Endothelial cell of umbilical vein (primary cell): Measurements from ENCODE around the gene MGST3. TPM values are rescaled to one million over a fixed set of nuclear protein-coding genes. Genes with fewer than 3 reads are reported as not detected.

ENCODE experiments used
- BruUV-seq: library from RNA; stranded (reverse); fragments of 400-500 nt; replicated peaks from 2 replicates; lab custom pipeline; 2021; lab: Mats Ljungman, UMichigan
- CTCF ChIA-PET: fragments of 300-600, 350-600 bp; sonication (Branson Sonifier 250); formaldehyde crosslinking; loops from one replicate; lab custom pipeline; 2021; ENCODE audit warnings: antibody characterized with exemption, inconsistent platforms; lab: Charles Lee
- POLR2A ChIA-PET: fragments of 300-600, 350-600 bp; sonication (Branson Sonifier 250); formaldehyde crosslinking; loops from one replicate; lab custom pipeline; 2021; ENCODE audit warnings: antibody characterized with exemption, inconsistent platforms; lab: Charles Lee
- DNase-seq: peaks from one replicate; pipeline ENCODE4 v3.0.0-alpha.2; 2011; ENCODE audit warnings: low read depth, low spot score
- FAIRE-seq: peaks from 2 replicates; lab custom pipeline; 2011; peaks lifted over from hg19 to GRCh38; lab: Jason Lieb, UNC
- H2AFZ ChIP-seq: 2 replicates; pipeline ENCODE4 v1.6.0; 2012; ENCODE audit warnings: low read depth, low read length, control low read depth, inconsistent platforms
- H3K27ac ChIP-seq: 2 replicates; pipeline ENCODE4 v1.5.1; 2011; ENCODE audit warnings: low read depth, mild to moderate bottlenecking, control low read depth, low read length, moderate library complexity; ENCODE audit not compliant: insufficient read depth
- H3K27me3 ChIP-seq, 2 experiments: 2 replicates each; pipeline versions ENCODE4 v1.6.0 to v1.6.1; 2011; ENCODE audit warnings: low read length in 2 of 2, mixed read lengths in 1 of 2; ENCODE audit not compliant: control insufficient read depth in 2 of 2, insufficient read depth in 2 of 2
- H3K36me3 ChIP-seq, 2 experiments: 2 replicates in 1 of 2; 3 replicates in 1 of 2; pipeline ENCODE4 v1.5.1; 2011; ENCODE audit warnings: low read length in 2 of 2, mild to moderate bottlenecking in 1 of 2, moderate library complexity in 1 of 2; ENCODE audit not compliant: control insufficient read depth in 2 of 2, insufficient read depth in 2 of 2; ENCODE audit errors: extremely low read depth in 1 of 2
- H3K4me1 ChIP-seq: 3 replicates; pipeline ENCODE4 v1.5.1; 2011; ENCODE audit warnings: mild to moderate bottlenecking, low read length; ENCODE audit not compliant: control insufficient read depth, insufficient read depth; ENCODE audit errors: extremely low read depth
- H3K4me2 ChIP-seq: 2 replicates; pipeline ENCODE4 v1.6.1; 2011; ENCODE audit warnings: low read length, control low read depth, mixed read lengths; ENCODE audit not compliant: insufficient read depth
- H3K4me3 ChIP-seq, 3 experiments: fragments of 200-600 bp in 1 of 3; sonication (generic), shearing (Covaris generic) in 1 of 3; replicated peaks in 1 of 3; 2 replicates each; pipeline ENCODE4 v1.5.1; 2011 to 2016; ENCODE audit warnings: control low read depth in 3 of 3, low read length in 3 of 3, mild to moderate bottlenecking in 2 of 3, inconsistent platforms in 1 of 3, low read depth in 1 of 3, moderate library complexity in 1 of 3; ENCODE audit not compliant: insufficient read depth in 1 of 3
- H3K79me2 ChIP-seq: 2 replicates; pipeline ENCODE4 v1.6.0; 2012; ENCODE audit warnings: low read length, inconsistent platforms; ENCODE audit not compliant: control insufficient read depth, insufficient read depth
- H3K9ac ChIP-seq: replicated peaks from 2 replicates; pipeline ENCODE3; 2011; ENCODE audit warnings: low read length, control low read depth; ENCODE audit not compliant: insufficient read depth; ENCODE audit errors: extremely low read depth
- H3K9me1 ChIP-seq: replicated peaks from 3 replicates; pipeline ENCODE4 v1.6.0; 2011; ENCODE audit warnings: mild to moderate bottlenecking, low read length; ENCODE audit not compliant: control insufficient read depth, insufficient read depth; ENCODE audit errors: extremely low read depth
- H3K9me3 ChIP-seq: replicated peaks from 2 replicates; pipeline ENCODE4 v1.5.1; 2012; ENCODE audit warnings: low read length, inconsistent platforms; ENCODE audit not compliant: control insufficient read depth, insufficient read depth
- H4K20me1 ChIP-seq: replicated peaks from 2 replicates; pipeline ENCODE3; 2011; ENCODE audit warnings: mild to moderate bottlenecking, low read length; ENCODE audit not compliant: control insufficient read depth, insufficient read depth; ENCODE audit errors: extremely low read depth
- EZH2 ChIP-seq: IDR thresholded peaks from 2 replicates; pipeline ENCODE4 v1.6.1; 2012; ENCODE audit warnings: borderline replicate concordance, low read depth, mild to moderate bottlenecking, moderate library complexity, low read length, inconsistent platforms; ENCODE audit not compliant: severe bottlenecking
- FOS ChIP-seq: IDR thresholded peaks from 2 replicates; pipeline ENCODE4 v1.6.1; 2011; ENCODE audit warnings: mild to moderate bottlenecking, low read length, moderate library complexity, borderline replicate concordance; ENCODE audit not compliant: insufficient read depth
- GATA2 ChIP-seq: IDR thresholded peaks from 2 replicates; pipeline ENCODE4 v1.7.0; 2011; ENCODE audit warnings: low read depth, mild to moderate bottlenecking, moderate library complexity, mixed read lengths, low read length; ENCODE audit not compliant: insufficient read length, insufficient read depth
- JUN ChIP-seq: IDR thresholded peaks from 2 replicates; pipeline ENCODE4 v1.6.1; 2011; ENCODE audit warnings: borderline replicate concordance, low read depth; ENCODE audit not compliant: insufficient read length, insufficient read depth
- MYC ChIP-seq: IDR thresholded peaks from one replicate; pipeline ENCODE4 v1.6.1; 2011; ENCODE audit warnings: mild to moderate bottlenecking, low read depth, low read length
- POLR2A ChIP-seq: IDR thresholded peaks from 2 replicates; pipeline ENCODE4 v1.6.1; 2012; ENCODE audit warnings: low read depth, mild to moderate bottlenecking, control low read depth, low read length
- POLR2AphosphoS5 ChIP-seq: IDR thresholded peaks from 2 replicates; pipeline ENCODE4 v1.6.1; 2012; ENCODE audit warnings: low read depth, mild to moderate bottlenecking, control low read depth, low read length, moderate library complexity; ENCODE audit not compliant: insufficient read depth
- dilution Hi-C: fragments of 300-500 bp; cut with MboI; formaldehyde crosslinking; loops from one replicate; pipeline ENCODE4 v1.15.0; 2019; ENCODE audit warnings: low sequenced_read_pairs; ENCODE audit not compliant: extremely low pct_ligation_motif_present
- intact Hi-C: fragments of 100-400 bp; cut with micrococcal nuclease; formaldehyde crosslinking; loops from one replicate; pipeline ENCODE4 v1.10.0; 2022
- polyA plus RNA-seq, 4 experiments: library from polyadenylated mRNA; depleted of rRNA in 3 of 4; stranded (reverse) in 3 of 4; unstranded in 1 of 4; fragments of >200 nt; gene quantifications; 2 replicates each; pipeline versions ENCODE4 v1.2.1 to v1.2.3, GENCODE V29; 2011 to 2012; ENCODE audit warnings: missing spikeins in 1 of 4
- total RNA-seq: library from RNA; stranded (reverse); gene quantifications from 2 replicates; pipeline ENCODE4 v1.2.3, GENCODE V29; 2021
- TF ChIP-seq, protein P1 (sequence below), 2 donors: IDR thresholded peaks; 1 replicate in 1 of 2; 2 replicates in 1 of 2; pipeline ENCODE4 v1.5.1; 2011; ENCODE audit warnings: low read length in 2 of 2, mild to moderate bottlenecking in 2 of 2, moderate library complexity in 2 of 2, control low read depth in 1 of 2, inconsistent platforms in 1 of 2, low read depth in 1 of 2; ENCODE audit not compliant: insufficient read depth in 1 of 2; ENCODE audit errors: extremely low read depth in 1 of 2
- TF ChIP-seq, protein P2 (sequence below): IDR thresholded peaks from 2 replicates; pipeline ENCODE4 v1.6.1; 2011; ENCODE audit not compliant: insufficient read depth, insufficient read length

MGST3 gene
- total and polyA plus RNA-seq, 2 donors (not counting 3 experiments of a cell fraction or from before 2014, with no cell fraction given) = 164 to 288 TPM

DNA sequence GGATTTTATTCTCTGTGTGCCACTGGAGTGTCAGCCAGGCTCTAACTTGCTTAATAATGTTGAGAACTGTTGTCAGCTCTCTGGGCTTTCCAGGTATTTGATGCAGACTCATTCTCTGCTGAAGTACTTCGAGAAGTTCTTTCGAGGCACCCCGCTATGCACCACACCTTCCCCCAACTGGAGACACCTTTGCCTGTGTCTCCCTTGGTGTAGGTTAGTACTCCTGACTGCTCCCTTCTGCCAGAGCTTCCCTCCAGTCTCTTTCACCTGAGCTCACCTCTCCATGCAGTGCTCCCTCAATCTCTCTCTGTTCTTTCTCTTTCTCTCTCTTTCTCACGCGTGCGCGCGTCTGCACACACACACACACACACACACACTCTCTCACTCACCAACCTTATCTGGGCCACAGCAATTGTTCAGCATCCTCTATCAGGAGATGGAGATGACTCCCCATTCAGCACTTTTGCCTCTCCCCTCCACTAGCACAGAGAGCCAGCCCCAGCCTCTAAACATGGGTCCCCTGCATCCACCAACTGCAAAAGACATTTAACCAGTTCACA, 14.0 kb upstream of the MGST3 start:
- Histone ChIP-seq H3K27ac (no peak overlapping the region), H4K20me1 (no peaks in the 10 kb centered on the region), H3K9ac (no peak overlapping the region), H3K4me3 (no peak overlapping the region), H3K4me1 (no peaks in the 10 kb centered on the region), H3K9me1 (no peaks in the 10 kb centered on the region), H3K9me3 (no peaks in the 10 kb centered on the region), H3K79me2 (no peaks in the 10 kb centered on the region), H3K27me3 (peaks cover 11 to 33% of the 10 kb centered on the region in 2 experiments), H2AFZ (no peak overlapping the region), H3K4me2 (no peak overlapping the region), H3K36me3 (no peaks in the 10 kb centered on the region)
- DNase-seq (no peak), FAIRE-seq (no peak)
- intact Hi-C loops (no loop called here), dilution Hi-C loops (no loop called here)
- BruUV-seq = no TSS peak
- TF ChIP-seq, protein P1, sequence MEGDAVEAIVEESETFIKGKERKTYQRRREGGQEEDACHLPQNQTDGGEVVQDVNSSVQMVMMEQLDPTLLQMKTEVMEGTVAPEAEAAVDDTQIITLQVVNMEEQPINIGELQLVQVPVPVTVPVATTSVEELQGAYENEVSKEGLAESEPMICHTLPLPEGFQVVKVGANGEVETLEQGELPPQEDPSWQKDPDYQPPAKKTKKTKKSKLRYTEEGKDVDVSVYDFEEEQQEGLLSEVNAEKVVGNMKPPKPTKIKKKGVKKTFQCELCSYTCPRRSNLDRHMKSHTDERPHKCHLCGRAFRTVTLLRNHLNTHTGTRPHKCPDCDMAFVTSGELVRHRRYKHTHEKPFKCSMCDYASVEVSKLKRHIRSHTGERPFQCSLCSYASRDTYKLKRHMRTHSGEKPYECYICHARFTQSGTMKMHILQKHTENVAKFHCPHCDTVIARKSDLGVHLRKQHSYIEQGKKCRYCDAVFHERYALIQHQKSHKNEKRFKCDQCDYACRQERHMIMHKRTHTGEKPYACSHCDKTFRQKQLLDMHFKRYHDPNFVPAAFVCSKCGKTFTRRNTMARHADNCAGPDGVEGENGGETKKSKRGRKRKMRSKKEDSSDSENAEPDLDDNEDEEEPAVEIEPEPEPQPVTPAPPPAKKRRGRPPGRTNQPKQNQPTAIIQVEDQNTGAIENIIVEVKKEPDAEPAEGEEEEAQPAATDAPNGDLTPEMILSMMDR (IDR thresholded peaks at IDR 0.05; ENCODE audit: extremely low read depth in 1 of 2, insufficient read depth in 1 of 2, low read depth in 1 of 2, low read length in 2 of 2) = no peak
- TF ChIP-seq MYC = no peak
- TF ChIP-seq EZH2 = no peak
- TF ChIP-seq JUN = no peak
- TF ChIP-seq POLR2AphosphoS5 = no peak
- no peak for TF ChIP-seq FOS
- no peak for TF ChIP-seq POLR2A
- TF ChIP-seq, protein P2, sequence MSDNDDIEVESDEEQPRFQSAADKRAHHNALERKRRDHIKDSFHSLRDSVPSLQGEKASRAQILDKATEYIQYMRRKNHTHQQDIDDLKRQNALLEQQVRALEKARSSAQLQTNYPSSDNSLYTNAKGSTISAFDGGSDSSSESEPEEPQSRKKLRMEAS = no peak
- TF ChIP-seq GATA2 = no peak
- POLR2A ChIA-PET = no interaction called here
- CTCF ChIA-PET = interaction anchor here (0.7 kb wide), 1 partner anchor 15 kb away, joined by 3 read pairs; no protein-coding TSS in a partner anchor
